Common myeloid progenitor, CD34-positive (primary cell): ENCODE results near the gene SPATA31D4.

Source experiments
- CTCF ChIA-PET: fragments of 350-600 bp; sonication (Branson Sonifier 250); formaldehyde crosslinking; loops from one replicate; lab custom pipeline; 2021; ENCODE audit warnings: antibody characterized with exemption; lab: Charles Lee
- POLR2A ChIA-PET: fragments of 350-600 bp; sonication (Branson Sonifier 250); formaldehyde crosslinking; loops from one replicate; lab custom pipeline; 2021; ENCODE audit warnings: antibody characterized with exemption; lab: Charles Lee
- DNase-seq, 3 donors: peaks; one replicate each; pipeline versions ENCODE4 v3.0.0 to v3.0.0-alpha.2; 2013
- H3K27ac ChIP-seq, 2 experiments: 1 replicate in 1 of 2; 2 replicates in 1 of 2; pipeline ENCODE4 v1.7.0; 2013; ENCODE audit warnings: inconsistent platforms in 2 of 2, low read length in 2 of 2, mild to moderate bottlenecking in 2 of 2, low read depth in 1 of 2, moderate library complexity in 1 of 2; ENCODE audit not compliant: severe bottlenecking in 2 of 2, insufficient read depth in 1 of 2, poor library complexity in 1 of 2
- H3K27me3 ChIP-seq, 5 experiments: replicated peaks in 2 of 5; 1 replicate in 3 of 5; 2 replicates in 2 of 5; pipeline versions ENCODE4 v1.6.1 to v1.7.0; 2013; ENCODE audit warnings: low read length in 4 of 5, mild to moderate bottlenecking in 2 of 5, moderate library complexity in 2 of 5, inconsistent platforms in 1 of 5; ENCODE audit not compliant: insufficient read depth in 5 of 5, control insufficient read depth in 4 of 5
- H3K36me3 ChIP-seq, 4 experiments: 1 replicate in 2 of 4; 2 replicates in 2 of 4; pipeline versions ENCODE4 v1.6.1 to v1.7.0; 2013; ENCODE audit warnings: low read length in 3 of 4, control low read depth in 1 of 4, mild to moderate bottlenecking in 1 of 4; ENCODE audit not compliant: control insufficient read depth in 4 of 4, insufficient read depth in 4 of 4
- H3K4me1 ChIP-seq, 4 experiments: 1 replicate in 3 of 4; 2 replicates in 1 of 4; pipeline versions ENCODE4 v1.6.1 to v1.7.1; 2013; ENCODE audit warnings: low read length in 3 of 4, mild to moderate bottlenecking in 3 of 4, control low read depth in 1 of 4, inconsistent platforms in 1 of 4, moderate library complexity in 1 of 4; ENCODE audit not compliant: control insufficient read depth in 4 of 4, insufficient read depth in 4 of 4; ENCODE audit errors: control extremely low read depth in 1 of 4
- H3K4me3 ChIP-seq, 7 experiments: 1 replicate in 4 of 7; 2 replicates in 3 of 7; pipeline versions ENCODE4 v1.5.1 to v1.7.0; 2013; ENCODE audit warnings: mild to moderate bottlenecking in 7 of 7, low read length in 6 of 7, moderate library complexity in 6 of 7, inconsistent platforms in 2 of 7, low read depth in 2 of 7, control low read depth in 1 of 7; ENCODE audit not compliant: insufficient read depth in 4 of 7, control insufficient read depth in 1 of 7; ENCODE audit errors: extremely low read depth in 1 of 7
- H3K9me3 ChIP-seq, 5 experiments: 1 replicate in 4 of 5; 2 replicates in 1 of 5; pipeline versions ENCODE4 v1.6.1 to v1.7.1; 2013; ENCODE audit warnings: low read length in 4 of 5, mild to moderate bottlenecking in 2 of 5, inconsistent platforms in 1 of 5, low read depth in 1 of 5, moderate library complexity in 1 of 5; ENCODE audit not compliant: control insufficient read depth in 4 of 5, insufficient read depth in 2 of 5; ENCODE audit errors: control extremely low read depth in 1 of 5
- WGBS: methylation state at CpG from one replicate; pipeline ENCODE4 v1.1.5; 2013; ENCODE audit not compliant: insufficient coverage; 5-methylcytosine and 5-hydroxymethylcytosine counted together

The SPATA31D4 gene

DNA sequence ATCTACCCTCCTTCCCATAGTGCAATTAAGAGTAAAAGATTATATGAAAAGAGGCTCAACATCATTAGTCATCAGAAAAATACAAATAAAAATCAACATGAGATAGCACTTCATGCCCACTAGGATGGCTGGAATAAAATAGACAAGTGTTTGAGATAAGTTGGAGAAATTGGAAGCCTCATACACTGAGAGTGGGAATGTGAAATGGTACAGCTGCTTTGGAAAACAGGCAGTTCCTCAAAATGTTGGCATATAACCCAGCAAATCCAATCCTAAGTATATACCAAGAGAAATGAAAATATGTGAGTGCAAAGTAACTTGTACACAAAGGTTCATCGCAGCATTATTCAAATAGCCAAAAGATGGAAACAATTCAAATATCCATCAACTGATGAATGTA lies 24.9 kb downstream of the SPATA31D4 start:
- POLR2A ChIA-PET, result no interaction called here

DNA sequence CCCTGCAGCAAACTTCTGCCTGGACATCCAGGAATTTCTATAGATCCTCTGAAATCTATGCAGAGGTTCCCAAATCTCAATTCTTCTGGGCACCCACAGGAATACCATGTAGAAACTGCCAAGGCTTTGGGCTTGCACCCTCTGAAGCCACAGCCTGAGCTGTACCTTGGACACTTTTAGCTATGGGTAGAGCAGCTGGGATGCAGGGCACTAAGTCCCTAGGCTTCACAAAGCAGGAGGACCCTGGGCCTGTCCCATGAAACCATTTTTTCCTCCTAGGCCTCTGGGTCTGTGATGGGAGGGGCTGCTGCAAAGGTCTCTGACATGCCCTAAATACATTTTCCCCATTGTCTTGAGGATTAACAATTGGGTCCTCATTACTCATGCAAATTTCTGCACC lies 27.4 kb downstream of the SPATA31D4 start:
- POLR2A ChIA-PET, result no interaction called here
- no peaks in the 10 kb centered on the region for H3K4me1 ChIP-seq
- H3K9me3 ChIP-seq, result peaks cover 2 to 10% (median 7%) of the 10 kb centered on the region in 5 experiments
- H3K4me3 ChIP-seq, result no peak overlapping the region
- no peaks in the 10 kb centered on the region for H3K27me3 ChIP-seq
- H3K36me3 ChIP-seq, result no peaks in the 10 kb centered on the region
- CTCF ChIA-PET, result no interaction called here
- no peak overlapping the region for H3K27ac ChIP-seq
- DNase-seq, result no peak

More for the DNA sequence above, 24.9 kb downstream of the SPATA31D4 start:
- no peaks in the 10 kb centered on the region for H3K4me1 ChIP-seq
- CTCF ChIA-PET, result no interaction called here
- no peaks in the 10 kb centered on the region for H3K36me3 ChIP-seq
- DNase-seq, result no peak
- no peaks in the 10 kb centered on the region for H3K27me3 ChIP-seq
- no peak overlapping the region for H3K4me3 ChIP-seq
- H3K9me3 ChIP-seq, result peaks cover 2 to 10% (median 7%) of the 10 kb centered on the region in 5 experiments
- H3K27ac ChIP-seq, result no peak overlapping the region
- no CpG with 5 or more reads among the region's 1 CpG for WGBS

DNA sequence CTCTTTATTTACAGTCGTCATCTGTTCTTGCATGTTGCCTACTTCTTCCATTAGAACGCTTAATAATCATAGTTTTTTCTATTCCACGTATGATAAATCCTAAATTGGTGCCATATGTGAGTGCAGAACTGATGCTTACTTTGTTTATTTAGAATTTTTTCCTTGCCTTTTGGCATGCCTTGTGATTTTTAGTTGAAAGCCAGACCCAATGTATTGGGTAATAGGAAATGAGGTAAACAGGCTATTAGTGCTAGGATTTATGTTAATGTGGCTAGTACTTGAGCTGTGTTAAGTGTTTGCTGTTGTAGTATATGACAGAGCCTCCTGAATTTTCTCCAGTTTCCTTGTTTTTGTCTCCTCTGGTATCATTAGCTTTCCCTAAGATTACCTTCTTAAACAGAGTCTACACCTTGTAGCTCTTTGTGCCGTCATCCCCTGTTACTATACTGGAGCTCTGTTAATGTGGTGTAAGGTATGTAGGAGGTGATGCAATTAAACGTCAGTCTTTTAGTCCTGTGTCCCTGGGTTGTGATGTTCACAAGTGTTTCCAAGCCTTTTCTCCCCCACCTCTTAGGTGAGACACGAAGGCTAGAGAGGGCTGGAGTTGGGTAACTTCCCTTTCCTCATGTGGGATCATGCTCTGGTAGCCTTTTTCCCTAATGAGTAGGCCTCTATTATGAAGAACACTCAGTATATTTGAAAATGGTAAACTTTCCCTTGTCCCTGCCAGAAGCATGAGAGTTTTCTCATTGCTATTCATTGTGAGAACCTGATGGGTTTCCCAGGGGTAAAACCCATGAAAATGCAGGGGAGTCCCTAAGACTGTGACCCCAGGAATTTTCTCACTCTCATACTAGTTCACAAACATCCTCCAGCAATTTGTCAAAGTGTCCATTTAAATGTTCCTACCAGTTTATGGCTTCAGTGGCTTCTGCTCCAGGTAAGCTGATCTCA lies 36.3 kb downstream of the SPATA31D4 start:
- no peaks in the 10 kb centered on the region for H3K36me3 ChIP-seq
- no peak overlapping the region for H3K27ac ChIP-seq
- no peak for DNase-seq
- H3K4me3 ChIP-seq, result no peak overlapping the region
- WGBS, result 100% methylated on average over 1 of the region's 6 CpGs
- H3K27me3 ChIP-seq, result no peaks in the 10 kb centered on the region
- H3K4me1 ChIP-seq, result no peaks in the 10 kb centered on the region
- ChIA-PET CTCF (no interaction called here), POLR2A (no interaction called here)
- H3K9me3 ChIP-seq, result peaks cover 0 to 2% (median 0%) of the 10 kb centered on the region in 5 experiments

DNA sequence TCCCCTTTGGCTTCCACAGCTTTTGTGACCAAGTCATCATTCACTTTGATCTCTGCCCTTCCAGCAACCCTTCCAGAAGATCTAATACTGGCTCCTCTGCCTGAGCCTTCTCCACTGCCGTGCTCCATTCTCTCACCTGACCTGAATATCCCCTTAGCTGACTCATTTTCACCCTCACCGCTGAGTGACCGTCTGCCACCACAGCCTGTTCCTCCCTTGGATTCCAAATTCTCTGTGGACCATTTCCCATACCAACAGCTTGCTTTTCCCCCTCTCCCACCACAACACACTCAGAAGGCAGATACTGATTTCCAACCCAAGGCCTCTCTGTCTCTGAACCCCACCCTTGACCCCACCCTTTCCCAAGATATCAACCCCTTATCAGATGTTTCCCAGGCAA lies 39.8 kb downstream of the SPATA31D4 start:
- WGBS, result 96% methylated on average over 3 of the region's 3 CpGs
- ChIA-PET CTCF (no interaction called here), POLR2A (no interaction called here)
- H3K27me3 ChIP-seq, result no peaks in the 10 kb centered on the region
- no peak for DNase-seq
- H3K9me3 ChIP-seq, result peaks cover 0 to 2% (median 0%) of the 10 kb centered on the region in 5 experiments
- no peaks in the 10 kb centered on the region for H3K4me1 ChIP-seq
- no peak overlapping the region for H3K27ac ChIP-seq
- no peaks in the 10 kb centered on the region for H3K36me3 ChIP-seq
- H3K4me3 ChIP-seq, result no peak overlapping the region

DNA sequence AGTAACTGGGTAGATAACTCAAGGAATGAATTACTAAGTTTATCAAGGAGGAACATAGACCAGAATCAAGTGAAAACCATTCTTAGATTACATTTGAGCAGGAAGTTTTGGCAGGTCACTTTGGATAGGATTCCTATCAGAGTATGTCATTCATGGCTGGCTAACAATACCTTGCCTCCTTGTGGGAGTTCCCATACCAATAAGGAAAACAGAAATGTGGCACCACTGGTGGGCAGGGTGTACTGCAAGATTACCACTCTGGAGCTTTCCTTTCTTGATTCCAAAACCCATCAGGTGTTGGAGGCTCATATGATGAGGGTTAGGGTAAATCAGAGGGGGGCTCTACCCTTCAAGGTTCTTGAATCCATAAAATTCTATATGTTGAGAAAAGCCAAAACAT lies 41.7 kb downstream of the SPATA31D4 start:
- Histone ChIP-seq H3K4me1 (no peaks in the 10 kb centered on the region), H3K4me3 (no peak overlapping the region), H3K9me3 (peaks cover 0 to 2% (median 0%) of the 10 kb centered on the region in 5 experiments), H3K27me3 (no peaks in the 10 kb centered on the region), H3K36me3 (no peaks in the 10 kb centered on the region), H3K27ac (no peak overlapping the region)
- ChIA-PET CTCF (no interaction called here), POLR2A (no interaction called here)
- no peak for DNase-seq

DNA sequence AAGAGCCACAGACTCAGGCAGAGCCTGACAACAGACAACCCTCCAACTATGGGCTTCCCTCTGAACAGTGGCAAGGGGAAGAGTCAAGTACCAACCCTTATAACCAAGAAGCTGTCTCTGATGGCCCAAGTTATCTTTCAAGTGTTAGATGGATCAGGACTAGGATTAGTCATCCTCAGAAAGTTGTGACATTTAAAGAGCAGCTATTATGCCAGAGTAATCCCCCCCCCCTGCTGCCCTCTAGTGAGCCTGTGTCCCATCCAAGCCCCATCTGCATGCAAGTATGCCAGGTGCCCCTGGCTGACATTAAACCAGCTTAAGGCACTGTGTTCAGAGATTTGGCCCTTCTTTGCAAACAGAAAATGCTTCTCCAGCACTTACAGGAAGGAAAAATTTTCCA lies 43.5 kb downstream of the SPATA31D4 start:
- ChIA-PET POLR2A (no interaction called here), CTCF (no interaction called here)
- Histone ChIP-seq H3K9me3 (peaks cover 0 to 2% (median 0%) of the 10 kb centered on the region in 5 experiments), H3K27ac (no peak overlapping the region), H3K36me3 (no peaks in the 10 kb centered on the region), H3K4me1 (no peaks in the 10 kb centered on the region), H3K27me3 (no peaks in the 10 kb centered on the region), H3K4me3 (no peak overlapping the region)
- DNase-seq, result no peak

DNA sequence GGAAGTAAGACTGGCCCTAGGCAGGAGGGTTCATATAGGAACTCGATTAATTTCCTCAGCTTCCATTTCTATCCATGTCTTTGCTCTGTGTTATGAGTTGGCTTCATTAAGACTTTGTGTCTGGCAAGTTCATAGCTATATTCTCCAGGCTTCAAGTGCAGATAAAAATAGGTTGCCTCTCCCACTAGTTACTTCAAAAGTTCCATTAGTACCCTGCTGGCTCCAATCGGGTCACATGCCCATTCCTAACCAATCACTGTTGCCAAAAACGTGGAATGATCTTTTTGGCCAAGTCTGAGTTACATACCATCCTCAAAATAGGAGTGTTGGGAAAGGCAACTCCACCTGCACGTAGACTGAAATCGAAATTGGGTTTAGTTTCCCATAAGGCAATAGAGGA lies 46.5 kb downstream of the SPATA31D4 start:
- Histone ChIP-seq H3K27ac (no peak overlapping the region), H3K4me3 (no peak overlapping the region), H3K4me1 (no peaks in the 10 kb centered on the region), H3K27me3 (no peaks in the 10 kb centered on the region), H3K36me3 (no peaks in the 10 kb centered on the region), H3K9me3 (peaks cover 0 to 2% (median 0%) of the 10 kb centered on the region in 5 experiments)
- ChIA-PET POLR2A (no interaction called here), CTCF (no interaction called here)
- no peak for DNase-seq
- WGBS, result 100% methylated on average over 2 of the region's 5 CpGs
